Tibial nerve (tissue), 4 donors: Measurements from ENCODE around the gene FOXP4.

Source experiments
- CTCF ChIP-seq, 5 experiments: fragments of 200-600 bp in 3 of 5; fragments of 450-650 bp in 2 of 5; sonication (generic) in 3 of 5; IDR thresholded peaks; one replicate each; pipeline ENCODE4 v1.5.1; 2016 to 2019; ENCODE audit warnings: antibody characterized with exemption in 5 of 5, mild to moderate bottlenecking in 3 of 5, moderate library complexity in 2 of 5
- EP300 ChIP-seq, 2 donors: sonication (generic); formaldehyde crosslinking; IDR thresholded peaks; one replicate each; pipeline ENCODE4 v1.6.1; 2017; ENCODE audit warnings: antibody characterized with exemption in 2 of 2, mild to moderate bottlenecking in 1 of 2
- POLR2A ChIP-seq, 2 donors: fragments of 450-650 bp; IDR thresholded peaks; one replicate each; pipeline ENCODE4 v1.6.1; 2017; ENCODE audit warnings: antibody characterized with exemption in 2 of 2, mild to moderate bottlenecking in 2 of 2, moderate library complexity in 2 of 2

DNA sequence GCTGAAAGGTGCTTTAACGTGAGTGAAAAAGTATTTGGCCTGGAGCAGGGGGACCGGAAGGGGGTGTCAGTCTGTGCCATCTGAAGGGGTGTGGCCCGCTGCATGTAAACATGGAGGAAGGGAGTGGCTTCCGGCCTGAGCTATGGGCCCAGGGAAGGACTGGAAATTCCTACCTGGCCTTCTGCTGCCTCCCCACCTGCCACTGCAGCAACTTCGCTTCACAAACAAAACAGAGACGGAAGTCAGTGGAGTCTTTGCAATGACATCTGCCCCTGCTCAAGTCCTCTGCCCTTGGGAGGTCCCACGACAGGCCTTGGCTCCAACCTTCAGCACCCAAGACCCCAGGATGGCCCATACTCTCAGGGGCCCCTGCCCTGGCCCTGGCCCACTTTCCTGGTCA is 28.1 kb upstream of the FOXP4 start:
- TF ChIP-seq EP300 (IDR thresholded peaks at IDR 0.05) (no peak), CTCF (IDR thresholded peaks at IDR 0.05) (no peak), POLR2A (IDR thresholded peaks at IDR 0.05) (no peak)
